ENCODE results near the gene YAP1.

DNA sequence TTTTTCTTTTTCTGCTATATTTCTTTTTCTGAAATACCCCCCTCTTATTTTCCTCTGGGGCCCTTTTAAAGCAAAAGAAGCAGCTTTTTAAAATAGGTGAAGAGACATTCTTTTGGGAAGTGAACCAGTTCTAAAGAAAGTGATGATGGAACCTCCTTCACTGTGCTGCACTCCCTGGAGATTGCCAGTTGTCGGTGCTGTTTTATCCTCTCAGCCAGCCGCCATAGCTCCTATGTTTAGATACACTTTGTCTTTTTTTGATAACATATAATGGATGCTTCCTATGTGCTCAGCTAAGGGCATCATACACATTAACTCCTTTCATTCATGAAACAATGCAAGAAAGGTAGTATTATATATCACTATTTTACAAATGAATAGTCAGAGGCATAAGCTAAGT lies 49.0 kb upstream of the YAP1 start:
- TF ChIP-seq ZC3H11A (IDR thresholded peaks at IDR 0.05) (no peak), NFE2L2 (conservative IDR thresholded peaks at IDR 0.05; ENCODE audit: low read length) (no peak), JUNB (IDR thresholded peaks at IDR 0.05) (no peak), HOXA7 (CRISPR knock-in tag; IDR thresholded peaks at IDR 0.05) (no peak), CHD2 (IDR thresholded peaks at IDR 0.05; ENCODE audit: low read length, partially characterized antibody) (no peak), POLR2A (IDR thresholded peaks at IDR 0.05; ENCODE audit: low read length) (no peak)
- TF ChIP-seq, protein P1, sequence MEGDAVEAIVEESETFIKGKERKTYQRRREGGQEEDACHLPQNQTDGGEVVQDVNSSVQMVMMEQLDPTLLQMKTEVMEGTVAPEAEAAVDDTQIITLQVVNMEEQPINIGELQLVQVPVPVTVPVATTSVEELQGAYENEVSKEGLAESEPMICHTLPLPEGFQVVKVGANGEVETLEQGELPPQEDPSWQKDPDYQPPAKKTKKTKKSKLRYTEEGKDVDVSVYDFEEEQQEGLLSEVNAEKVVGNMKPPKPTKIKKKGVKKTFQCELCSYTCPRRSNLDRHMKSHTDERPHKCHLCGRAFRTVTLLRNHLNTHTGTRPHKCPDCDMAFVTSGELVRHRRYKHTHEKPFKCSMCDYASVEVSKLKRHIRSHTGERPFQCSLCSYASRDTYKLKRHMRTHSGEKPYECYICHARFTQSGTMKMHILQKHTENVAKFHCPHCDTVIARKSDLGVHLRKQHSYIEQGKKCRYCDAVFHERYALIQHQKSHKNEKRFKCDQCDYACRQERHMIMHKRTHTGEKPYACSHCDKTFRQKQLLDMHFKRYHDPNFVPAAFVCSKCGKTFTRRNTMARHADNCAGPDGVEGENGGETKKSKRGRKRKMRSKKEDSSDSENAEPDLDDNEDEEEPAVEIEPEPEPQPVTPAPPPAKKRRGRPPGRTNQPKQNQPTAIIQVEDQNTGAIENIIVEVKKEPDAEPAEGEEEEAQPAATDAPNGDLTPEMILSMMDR (IDR thresholded peaks at IDR 0.05) = no peak
- TF ChIP-seq, protein P2, sequence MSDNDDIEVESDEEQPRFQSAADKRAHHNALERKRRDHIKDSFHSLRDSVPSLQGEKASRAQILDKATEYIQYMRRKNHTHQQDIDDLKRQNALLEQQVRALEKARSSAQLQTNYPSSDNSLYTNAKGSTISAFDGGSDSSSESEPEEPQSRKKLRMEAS (IDR thresholded peaks at IDR 0.05) = no peak
